Islet precursor cell (in vitro differentiated cells): ENCODE data around the gene DPH6.

ENCODE experiments used
- DNase-seq: peaks from one replicate; pipeline ENCODE4 v3.0.0-alpha.2; 2018

The DPH6 gene

DNA sequence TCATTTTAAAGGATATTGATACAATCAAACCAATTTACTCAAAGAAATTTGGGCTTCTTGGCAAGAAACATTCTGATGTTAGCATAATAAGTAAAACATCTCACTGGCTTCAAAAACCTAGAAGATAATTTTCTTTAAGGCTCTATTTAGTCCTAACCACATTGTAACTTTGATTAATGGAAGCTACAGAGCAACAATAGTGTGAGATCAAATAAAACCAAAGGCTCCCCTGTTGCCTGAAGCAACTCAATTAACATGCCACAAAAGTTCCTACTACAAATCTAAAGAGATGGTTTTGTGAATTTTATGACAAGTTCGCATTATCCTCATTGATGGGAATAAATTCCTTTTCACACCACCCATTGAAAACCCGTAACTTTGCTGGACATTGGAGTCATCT, 5.9 kb downstream of the DPH6 start:
- DNase-seq, result no peak

DNA sequence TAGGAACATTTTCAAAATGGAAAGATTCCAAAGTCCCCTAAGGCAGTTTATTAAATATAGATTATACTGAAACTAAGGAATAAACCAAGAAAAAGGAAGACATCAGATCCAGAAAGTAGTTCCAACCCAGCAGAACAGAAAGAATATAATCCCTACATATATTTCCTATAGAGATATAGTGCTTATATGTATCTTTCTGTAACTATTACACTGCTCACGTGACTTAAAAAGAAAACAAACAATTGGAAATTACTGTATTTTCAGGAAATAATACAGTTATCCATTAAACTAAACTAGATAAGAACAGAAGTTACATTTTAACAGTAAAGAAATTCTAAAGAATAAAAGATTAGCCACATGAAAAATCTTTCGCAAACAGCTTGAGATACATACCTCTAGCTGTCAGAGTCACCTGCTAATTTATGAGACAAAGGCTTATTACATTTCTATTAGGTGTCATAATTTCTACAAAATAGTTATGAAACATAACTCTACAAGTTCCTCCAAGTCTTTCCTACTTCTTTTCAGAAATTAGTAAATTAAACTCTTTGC, 10.5 kb downstream of the DPH6 start:
- DNase-seq, result no peak

DNA sequence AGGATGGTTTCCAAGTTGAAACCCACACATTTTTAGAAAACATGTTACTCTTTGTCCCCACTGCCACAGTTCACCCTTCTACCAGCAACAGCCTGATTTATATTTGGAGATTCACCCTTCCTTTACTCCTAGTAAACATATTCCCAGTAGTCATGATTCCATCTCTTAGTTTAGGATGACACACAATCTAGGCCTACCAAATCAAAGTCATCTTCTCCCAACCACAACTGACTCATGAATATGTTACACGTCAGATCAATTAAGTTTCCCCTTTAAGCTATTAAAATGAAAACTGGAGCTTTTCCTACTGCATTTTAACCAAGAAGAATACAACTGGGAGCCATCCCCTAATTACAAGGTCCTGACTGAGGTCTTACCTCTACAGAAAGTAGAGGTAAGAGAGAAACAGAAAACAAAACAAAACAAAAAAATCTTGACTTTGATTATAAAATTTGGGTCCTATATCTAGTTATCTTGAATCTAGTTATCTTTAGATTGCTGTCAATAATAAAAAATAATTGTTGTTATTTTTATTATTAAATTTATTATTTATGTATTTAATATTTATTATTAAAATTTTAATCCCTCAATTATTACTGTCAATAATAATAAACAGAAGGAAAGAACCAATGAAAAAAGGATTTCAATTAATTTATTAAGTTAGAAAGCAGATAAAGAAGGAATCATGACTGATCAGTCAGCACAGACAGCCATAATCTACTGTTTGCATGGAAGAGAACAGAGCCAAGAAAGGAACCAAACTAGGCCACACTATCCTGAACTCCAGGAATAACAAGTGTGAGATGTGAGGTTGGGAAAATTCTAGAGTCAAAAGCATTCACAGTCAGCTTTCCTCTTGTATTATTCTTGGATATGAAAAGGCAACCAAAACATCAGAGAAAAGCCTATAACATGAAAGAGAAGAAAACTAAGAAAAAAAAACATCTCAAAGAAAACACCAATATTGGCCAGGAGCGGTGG, 12.5 kb downstream of the DPH6 start:
- no peak for DNase-seq

GRCh38 chr15:35530698-35531097, 15.3 kb downstream of the DPH6 start:
- DNase-seq, result no peak

- DNase-seq, result no peak
Measured at GRCh38 chr15:35529784-35530183, 16.2 kb downstream of the DPH6 start.

- DNase-seq, result no peak
Measured at GRCh38 chr15:35522061-35522460, 23.9 kb downstream of the DPH6 start.

DNA sequence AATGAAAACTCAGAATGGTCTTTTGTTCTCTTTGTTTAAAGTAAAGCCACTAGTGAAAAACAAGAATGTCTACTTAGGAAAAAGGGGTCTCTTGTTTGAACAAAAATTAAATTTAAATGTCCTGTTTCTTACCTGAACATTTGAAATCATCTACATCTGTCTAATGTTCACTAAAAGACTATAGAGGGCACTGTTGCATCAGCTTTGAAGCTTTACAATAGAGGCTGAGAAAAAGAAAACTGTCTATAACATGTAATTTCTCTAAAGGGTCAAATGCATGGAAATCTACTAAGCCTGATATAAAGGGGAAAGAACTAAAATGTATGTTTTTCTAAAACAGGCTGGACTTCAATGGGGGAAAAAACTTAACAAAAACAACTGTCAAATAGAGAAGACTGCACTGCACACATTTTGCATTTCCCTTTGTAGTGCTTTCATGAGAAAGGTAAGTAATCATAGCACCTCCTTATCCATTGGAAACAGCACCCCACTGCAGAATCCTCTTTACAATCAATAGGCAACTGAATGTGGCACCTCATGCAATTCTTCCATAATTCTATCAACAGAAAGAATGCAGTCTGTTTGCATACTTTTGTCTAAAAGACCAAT, 26.3 kb downstream of the DPH6 start:
- no peak for DNase-seq

GRCh38 chr15:35519052-35519451, 26.9 kb downstream of the DPH6 start:
- no peak for DNase-seq

DNA sequence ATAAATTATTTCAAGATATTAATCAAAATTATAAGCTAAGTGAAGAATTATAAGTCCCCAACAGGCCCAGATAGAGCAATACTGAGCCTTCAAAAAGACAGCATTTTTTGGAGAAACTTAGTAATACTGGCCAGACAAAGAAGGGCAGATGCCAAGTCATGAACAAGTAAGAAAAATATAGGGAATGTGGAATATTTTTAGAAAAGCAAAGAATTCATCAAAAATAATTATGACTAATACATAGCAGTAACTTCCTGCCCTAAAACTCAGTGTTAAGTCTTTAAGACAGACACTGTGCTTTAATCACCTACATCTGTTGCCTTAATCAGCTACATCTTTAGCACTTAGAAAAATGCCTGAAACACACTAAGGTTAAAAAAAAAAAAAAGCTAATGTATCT, 31.2 kb downstream of the DPH6 start:
- DNase-seq, result no peak

DNA sequence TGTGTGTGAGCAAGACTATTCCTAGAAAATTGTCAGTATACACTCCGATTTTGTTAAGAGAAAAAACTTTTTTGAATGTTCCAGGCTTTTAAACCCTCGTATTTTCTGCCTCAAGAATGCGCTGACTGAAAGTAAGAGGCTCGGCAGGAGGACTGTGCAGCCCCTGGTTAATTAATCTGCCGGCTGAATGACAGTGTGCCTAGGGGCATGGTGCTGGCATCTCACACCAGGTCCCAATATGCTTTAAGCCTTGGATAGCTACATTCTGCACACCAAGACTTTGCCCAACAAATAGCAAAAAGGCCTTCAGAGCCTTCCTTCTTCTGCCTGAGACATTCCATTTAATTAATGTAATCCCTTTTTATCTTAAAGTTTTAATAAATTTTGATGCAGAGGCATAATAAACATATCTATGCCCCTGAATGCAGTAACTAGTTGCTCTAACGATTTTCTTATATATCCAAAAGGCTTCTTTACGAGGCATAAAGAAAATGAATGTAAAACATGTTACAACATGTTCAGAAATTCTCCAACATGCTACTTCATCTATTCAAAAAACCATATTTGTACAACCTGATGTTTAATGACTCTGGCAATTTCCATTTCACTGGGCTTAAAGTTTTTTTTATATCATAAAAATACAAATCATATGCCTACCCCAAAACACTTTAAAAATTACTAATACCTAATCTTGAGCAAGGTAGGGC, 37.9 kb downstream of the DPH6 start:
- peak; percentile 83 for DNase-seq

DNA sequence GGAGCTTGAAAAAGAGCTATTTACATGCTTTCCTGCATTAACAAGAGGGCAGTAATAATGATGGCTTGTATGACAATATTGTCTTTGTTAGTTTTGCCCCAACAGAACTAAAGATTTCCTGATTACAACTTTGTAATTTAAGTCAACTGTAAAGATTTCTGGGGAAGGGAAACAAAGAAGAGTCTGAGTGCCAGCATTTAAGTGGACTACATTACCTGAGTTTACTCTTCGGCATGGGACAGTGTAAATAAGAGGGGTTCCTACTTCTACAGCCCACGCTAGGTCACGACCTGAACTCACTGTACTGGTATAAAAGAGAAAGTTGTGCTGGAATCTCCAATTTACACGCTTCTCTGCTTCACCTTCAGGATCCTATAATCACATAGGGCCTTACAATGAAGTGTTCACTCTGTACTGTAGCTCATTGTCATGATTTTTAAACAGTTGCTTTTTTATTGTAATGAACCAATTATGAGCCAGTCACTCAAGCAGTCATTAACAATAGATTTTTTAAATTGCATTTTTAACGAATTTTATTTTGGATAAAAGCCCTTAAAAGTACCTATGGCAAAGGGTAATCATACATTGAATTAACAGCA, 39.6 kb downstream of the DPH6 start:
- DNase-seq, result peak; percentile 53

DNA sequence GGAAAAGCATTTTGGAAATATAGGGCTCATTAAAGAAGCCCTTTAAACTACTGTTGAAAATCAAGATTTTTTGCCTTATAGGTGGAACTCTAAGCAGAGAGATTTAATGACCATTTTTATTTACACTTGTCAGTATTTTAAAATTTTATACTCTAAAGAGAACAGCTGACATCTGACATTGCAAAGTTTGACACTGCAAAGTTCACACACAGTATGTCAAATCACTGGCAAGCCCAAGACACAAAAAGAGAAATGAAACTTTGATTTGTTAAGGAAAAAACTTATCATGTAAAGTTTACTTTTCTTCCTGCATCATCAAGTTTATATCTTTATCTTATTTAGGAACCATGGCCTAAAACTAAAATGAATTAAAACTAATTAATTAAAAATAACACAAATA, 40.2 kb downstream of the DPH6 start:
- DNase-seq, result no peak

DNA sequence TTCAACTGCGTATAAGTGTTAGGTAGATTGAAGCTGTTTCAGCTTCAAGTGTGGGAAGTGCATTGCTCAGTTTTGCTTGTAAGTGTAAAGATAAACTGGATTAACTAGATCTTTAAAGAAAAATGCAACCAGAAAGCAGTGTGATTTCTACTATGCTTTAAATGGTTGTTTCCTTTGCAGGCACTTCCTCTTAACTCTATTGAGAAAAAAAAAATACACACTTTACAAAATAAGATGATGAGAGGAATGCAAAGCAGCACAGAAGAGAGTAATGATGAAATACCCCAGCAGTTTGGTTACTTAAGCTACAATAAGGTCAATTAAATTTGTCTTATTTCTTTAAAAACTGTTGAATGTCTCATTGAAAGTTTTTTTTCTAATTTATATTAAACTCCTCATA, 40.8 kb downstream of the DPH6 start:
- DNase-seq, result no peak

DNA sequence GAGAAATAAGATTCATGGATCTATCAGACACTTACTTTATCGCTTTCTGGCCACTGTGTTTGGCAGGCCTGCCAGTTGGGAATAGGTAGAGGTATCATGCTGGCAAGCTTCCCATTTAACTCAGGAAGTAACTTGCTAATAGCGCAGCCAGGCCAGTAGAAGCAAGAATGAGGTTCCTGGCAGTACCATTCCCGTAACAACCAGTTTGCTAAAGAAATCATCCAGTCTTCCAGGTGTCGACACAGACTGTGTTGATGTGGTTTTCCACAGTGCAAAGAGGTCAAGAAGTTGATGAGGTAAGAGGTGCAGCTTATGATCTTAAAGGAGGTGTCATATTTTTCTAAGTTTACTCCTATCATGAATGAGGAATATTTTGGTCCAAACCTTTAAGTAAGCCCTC, 46.2 kb downstream of the DPH6 start:
- DNase-seq, result no peak

DNA sequence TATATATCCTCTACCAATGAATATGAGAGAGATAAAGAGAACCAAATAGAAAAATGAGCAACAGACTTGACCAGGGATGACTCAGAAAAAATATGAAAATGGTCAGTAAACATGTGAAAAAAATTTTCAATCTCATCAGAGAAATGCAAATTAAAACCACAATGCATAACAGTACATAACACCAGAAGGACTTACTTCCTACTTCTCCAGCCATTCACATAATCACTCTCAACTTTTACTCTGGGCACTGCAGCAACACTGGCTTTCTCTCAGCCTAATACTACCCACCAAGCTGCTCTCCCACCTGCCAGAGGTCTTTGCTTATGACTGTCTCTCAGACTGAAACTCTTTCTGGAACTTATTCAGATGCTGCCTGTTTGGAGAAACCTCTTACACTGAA, 49.4 kb downstream of the DPH6 start:
- no peak for DNase-seq

- DNase-seq, result no peak
Measured at GRCh38 chr15:35495080-35495479, 50.9 kb downstream of the DPH6 start.

GRCh38 chr15:35491999-35492398, 54.0 kb downstream of the DPH6 start:
- no peak for DNase-seq

DNA sequence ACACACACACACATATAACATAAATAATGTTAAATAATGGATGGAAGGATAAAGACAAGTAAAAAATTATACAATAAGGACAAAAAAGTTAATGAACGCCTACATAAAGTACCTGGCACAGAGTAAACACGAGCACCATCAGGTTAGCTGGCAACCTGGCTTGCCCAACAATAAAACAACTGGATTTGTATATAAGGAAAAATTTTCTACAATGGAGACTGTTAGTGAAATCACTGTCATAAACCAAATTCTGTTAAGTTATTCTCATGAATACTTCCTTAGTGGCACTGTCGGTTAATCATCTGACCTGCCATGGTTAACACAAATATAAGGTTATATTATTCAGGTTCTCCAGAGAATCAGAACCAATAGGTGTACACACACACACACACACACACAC, 54.8 kb downstream of the DPH6 start:
- no peak for DNase-seq

GRCh38 chr15:35490511-35490910, 55.5 kb downstream of the DPH6 start:
- DNase-seq, result no peak

DNA sequence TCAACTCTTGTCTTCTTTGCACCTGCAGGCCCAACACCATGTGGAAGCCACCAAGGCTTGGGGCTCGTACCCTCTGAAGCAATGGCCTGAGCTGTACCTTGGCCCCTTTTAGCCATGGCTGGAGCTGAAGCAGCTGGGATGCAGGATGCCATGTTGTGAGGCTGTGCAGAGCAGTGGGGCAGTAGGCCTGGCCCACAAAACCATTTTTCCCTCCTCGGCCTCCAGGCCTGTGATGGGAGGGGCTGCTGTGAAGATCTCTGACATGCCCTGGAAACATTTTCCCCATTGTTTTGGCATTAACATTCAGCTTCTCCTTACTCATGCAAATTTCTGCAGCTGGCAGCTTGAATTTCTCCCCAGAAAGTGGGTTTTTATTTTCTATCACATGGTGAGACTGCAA, 58.5 kb downstream of the DPH6 start:
- DNase-seq, result no peak

GRCh38 chr15:35486296-35486695, 59.7 kb downstream of the DPH6 start:
- no peak for DNase-seq

DNA sequence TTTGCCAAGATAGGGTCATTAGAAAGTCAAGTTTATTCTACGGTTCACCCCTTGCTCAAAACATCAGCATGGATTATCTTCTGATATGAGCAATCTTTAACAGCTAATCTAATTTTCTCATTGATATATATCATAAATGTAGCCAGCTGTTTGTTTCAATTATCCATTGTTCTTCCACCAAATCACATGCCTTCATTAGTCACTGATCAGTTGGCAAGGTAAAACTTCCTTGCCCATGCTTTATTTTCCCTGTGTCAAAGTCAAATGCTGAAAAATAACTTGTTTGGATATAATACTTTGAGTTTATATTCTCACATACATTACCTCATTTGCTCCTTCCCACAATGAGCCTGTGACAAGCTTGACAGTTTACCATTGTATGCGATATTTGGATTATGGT, 60.6 kb downstream of the DPH6 start:
- DNase-seq, result no peak
